IMR-90 (cell line): ENCODE data around the gene LYZ. TPM values are rescaled to one million over a fixed set of nuclear protein-coding genes. Genes with fewer than 3 reads are reported as not detected.

Source experiments
- ATAC-seq: fragments of 200-7000 bp; cut with Tn5 transposase; 2 replicates; pipeline ENCODE4 v1.9.1; 2020; ENCODE audit warnings: low read depth, mild to moderate bottlenecking, moderate library complexity
- Bru-seq: library from RNA; stranded (reverse); fragments of 400-500 nt; gene quantifications from one replicate; lab custom pipeline; 2021; lab: Mats Ljungman, UMichigan
- BruChase-seq, 2 experiments: library from RNA; stranded (reverse); fragments of 400-500 nt; gene quantifications; one replicate each; lab custom pipeline; 2021; lab: Mats Ljungman, UMichigan
- BruUV-seq: library from RNA; stranded (reverse); fragments of 400-500 nt; replicated peaks from 2 replicates; lab custom pipeline; 2021; lab: Mats Ljungman, UMichigan
- CTCF ChIA-PET: fragments of 300-600 bp; formaldehyde crosslinking; extraction: SDS; loops from one replicate; lab custom pipeline; 2021; ENCODE audit warnings: antibody characterized with exemption; lab: Yijun Ruan, JAX
- POLR2A ChIA-PET: fragments of 300-600 bp; sonication (Branson Sonifier 250); formaldehyde crosslinking; loops from one replicate; lab custom pipeline; 2022; ENCODE audit warnings: antibody characterized with exemption; ENCODE audit not compliant: unreplicated experiment; lab: Charles Lee
- DNase-seq: peaks from one replicate; pipeline ENCODE4 v3.0.0; 2013
- H2AFZ ChIP-seq: replicated peaks from 2 replicates; pipeline ENCODE3; 2013; ENCODE audit warnings: low read length, mild to moderate bottlenecking; ENCODE audit not compliant: poor library complexity
- H2AK5ac ChIP-seq: 2 replicates; pipeline ENCODE4 v1.6.1; 2013; ENCODE audit warnings: low read depth, low read length, inconsistent platforms
- H2AK9ac ChIP-seq: replicated peaks from 2 replicates; pipeline ENCODE3; 2013; ENCODE audit warnings: mild to moderate bottlenecking, low read depth, low read length, moderate library complexity; ENCODE audit not compliant: poor library complexity
- H2BK120ac ChIP-seq: 2 replicates; pipeline ENCODE4 v1.6.1; 2013; ENCODE audit warnings: low read depth, low read length, inconsistent platforms
- H2BK15ac ChIP-seq: 3 replicates; pipeline ENCODE4 v1.6.1; 2013; ENCODE audit warnings: low read depth, low read length, inconsistent platforms
- H2BK20ac ChIP-seq: 2 replicates; pipeline ENCODE4 v1.6.1; 2013; ENCODE audit warnings: low read depth, mild to moderate bottlenecking, inconsistent platforms, low read length, moderate library complexity
- H2BK5ac ChIP-seq: 2 replicates; pipeline ENCODE4 v1.6.1; 2013; ENCODE audit warnings: mild to moderate bottlenecking, low read depth, low read length, inconsistent platforms; ENCODE audit not compliant: poor library complexity, severe bottlenecking
- H3K14ac ChIP-seq: replicated peaks from 2 replicates; pipeline ENCODE4 v1.6.1; 2013; ENCODE audit warnings: low read depth, low read length, inconsistent platforms
- H3K18ac ChIP-seq: 2 replicates; pipeline ENCODE4 v1.6.1; 2013; ENCODE audit warnings: low read depth, low read length, control low read depth
- H3K23ac ChIP-seq: 2 replicates; pipeline ENCODE4 v1.6.1; 2013; ENCODE audit warnings: low read depth, low read length, inconsistent platforms
- H3K27ac ChIP-seq: 2 replicates; pipeline ENCODE4 v1.5.1; 2013; ENCODE audit warnings: mild to moderate bottlenecking, control low read depth, low read length; ENCODE audit not compliant: insufficient read depth
- H3K27me3 ChIP-seq: 2 replicates; pipeline ENCODE4 v1.6.1; 2013; ENCODE audit warnings: low read length; ENCODE audit not compliant: control insufficient read depth, insufficient read depth
- H3K36me3 ChIP-seq: 2 replicates; pipeline ENCODE4 v1.6.1; 2013; ENCODE audit warnings: low read length, mixed read lengths; ENCODE audit not compliant: control insufficient read depth, insufficient read depth
- H3K4ac ChIP-seq: 2 replicates; pipeline ENCODE4 v1.6.1; 2013; ENCODE audit warnings: low read depth, low read length, inconsistent platforms
- H3K4me1 ChIP-seq: 2 replicates; pipeline ENCODE4 v1.6.1; 2013; ENCODE audit warnings: low read length, mixed read lengths; ENCODE audit not compliant: control insufficient read depth, insufficient read depth
- H3K4me2 ChIP-seq: 2 replicates; pipeline ENCODE4 v1.6.1; 2013; ENCODE audit warnings: low read depth, mild to moderate bottlenecking, control low read depth, low read length, moderate library complexity
- H3K4me3 ChIP-seq: 2 replicates; pipeline ENCODE4 v1.5.1; 2013; ENCODE audit warnings: low read depth, mild to moderate bottlenecking, control low read depth, low read length, moderate library complexity; ENCODE audit not compliant: insufficient read depth
- H3K56ac ChIP-seq: 2 replicates; pipeline ENCODE4 v1.6.1; 2013; ENCODE audit warnings: low read length, inconsistent platforms; ENCODE audit not compliant: insufficient read depth; ENCODE audit errors: extremely low read depth
- H3K79me1 ChIP-seq, 2 experiments: 2 replicates each; pipeline ENCODE4 v1.6.1; 2013; ENCODE audit warnings: low read length in 2 of 2, inconsistent platforms in 1 of 2, low read depth in 1 of 2
- H3K9ac ChIP-seq: 2 replicates; pipeline ENCODE4 v1.6.1; 2013; ENCODE audit warnings: low read depth, low read length, control low read depth
- H3K9me1 ChIP-seq: 2 replicates; pipeline ENCODE4 v1.6.1; 2013; ENCODE audit warnings: low read length, inconsistent platforms; ENCODE audit not compliant: insufficient read depth
- H3K9me3 ChIP-seq: 2 replicates; pipeline ENCODE4 v1.6.1; 2013; ENCODE audit warnings: low read length; ENCODE audit not compliant: control insufficient read depth, insufficient read depth
- H4K20me1 ChIP-seq: 2 replicates; pipeline ENCODE4 v1.6.1; 2013; ENCODE audit warnings: low read length, inconsistent platforms; ENCODE audit not compliant: insufficient read depth
- H4K5ac ChIP-seq: 2 replicates; pipeline ENCODE4 v1.6.1; 2013; ENCODE audit warnings: mild to moderate bottlenecking, low read depth, low read length, control low read depth
- H4K8ac ChIP-seq, 2 experiments: 2 replicates each; pipeline ENCODE4 v1.6.1; 2013; ENCODE audit warnings: low read depth in 2 of 2, low read length in 2 of 2, control low read depth in 1 of 2, inconsistent platforms in 1 of 2
- H4K91ac ChIP-seq: 2 replicates; pipeline ENCODE4 v1.6.1; 2013; ENCODE audit warnings: low read depth, low read length, inconsistent platforms; ENCODE audit not compliant: insufficient read depth
- BHLHE40 ChIP-seq: fragments of 150-350 bp; IDR thresholded peaks from 2 replicates; pipeline ENCODE4 v1.6.1; 2016; ENCODE audit warnings: mild to moderate bottlenecking, low read depth, low read length
- CEBPB ChIP-seq: IDR thresholded peaks from 2 replicates; pipeline ENCODE4 v1.6.1; 2012; ENCODE audit warnings: low read depth, low read length, improper control_type of control experiment
- CHD1 ChIP-seq: IDR thresholded peaks from 2 replicates; pipeline ENCODE4 v1.6.1; 2012; ENCODE audit warnings: low read depth, low read length, improper control_type of control experiment
- ELK1 ChIP-seq: fragments of 150-350 bp; IDR thresholded peaks from 2 replicates; pipeline ENCODE4 v1.6.1; 2016; ENCODE audit warnings: low read depth, mild to moderate bottlenecking, low read length, moderate library complexity, borderline replicate concordance
- FOS ChIP-seq: fragments of 150-350 bp; IDR thresholded peaks from 2 replicates; pipeline ENCODE4 v1.6.1; 2016; ENCODE audit warnings: low read depth, low read length
- MAFK ChIP-seq: IDR thresholded peaks from 2 replicates; pipeline ENCODE4 v1.6.1; 2012; ENCODE audit warnings: low read depth, low read length, improper control_type of control experiment
- MAZ ChIP-seq: IDR thresholded peaks from 2 replicates; pipeline ENCODE4 v1.6.1; 2012; ENCODE audit warnings: low read depth, mild to moderate bottlenecking, low read length, improper control_type of control experiment, moderate library complexity, borderline replicate concordance
- MXI1 ChIP-seq: IDR thresholded peaks from 2 replicates; pipeline ENCODE4 v1.6.1; 2012; ENCODE audit warnings: low read depth, mild to moderate bottlenecking, low read length, moderate library complexity, borderline replicate concordance
- NFE2L2 ChIP-seq: fragments of 150-350 bp; IDR thresholded peaks from 2 replicates; pipeline ENCODE4 v1.6.1; 2016; ENCODE audit warnings: low read depth, mild to moderate bottlenecking, low read length
- POLR2A ChIP-seq: IDR thresholded peaks from 2 replicates; pipeline ENCODE4 v1.6.1; 2012; ENCODE audit warnings: mild to moderate bottlenecking, low read depth, low read length
- RAD21 ChIP-seq: IDR thresholded peaks from 2 replicates; pipeline ENCODE4 v1.6.1; 2012; ENCODE audit warnings: low read length, improper control_type of control experiment
- RCOR1 ChIP-seq: IDR thresholded peaks from 2 replicates; pipeline ENCODE4 v1.6.1; 2012; ENCODE audit warnings: mild to moderate bottlenecking, low read length, improper control_type of control experiment; ENCODE audit not compliant: insufficient replicate concordance
- RFX5 ChIP-seq: IDR thresholded peaks from 2 replicates; pipeline ENCODE4 v1.8.0; 2012; ENCODE audit warnings: low read depth, mild to moderate bottlenecking, low read length, moderate library complexity
- SMC3 ChIP-seq: fragments of 150-350 bp; IDR thresholded peaks from 2 replicates; pipeline ENCODE4 v1.6.1; 2016; ENCODE audit warnings: low read depth, mild to moderate bottlenecking, antibody characterized with exemption, low read length, moderate library complexity
- USF2 ChIP-seq: fragments of 150-350 bp; IDR thresholded peaks from 2 replicates; pipeline ENCODE4 v1.6.1; 2017; ENCODE audit warnings: mild to moderate bottlenecking, antibody characterized with exemption, low read length, low read depth
- WGBS, 2 experiments: methylation state at CpG; one replicate each; pipeline versions ENCODE4 v1.1.5 to v1.1.7; 2013; ENCODE audit warnings: missing lambda C conversion rate in 2 of 2; ENCODE audit not compliant: insufficient read length in 1 of 2; ENCODE audit errors: extremely low coverage in 2 of 2; 5-methylcytosine and 5-hydroxymethylcytosine counted together
- dilution Hi-C: fragments of 300-500 bp; cut with HindIII; formaldehyde crosslinking; loops from one replicate; pipeline ENCODE4 v1.14.3; 2018; ENCODE audit warnings: low sequenced_read_pairs; ENCODE audit not compliant: unreplicated experiment
- in situ Hi-C: fragments of 300-500 bp; cut with MboI; formaldehyde crosslinking; loops from 3 replicates; pipeline ENCODE4 v1.14.3; 2019; ENCODE audit warnings: low sequenced_read_pairs, inconsistent platforms, mixed read lengths
- intact Hi-C: fragments of 100-400 bp; cut with micrococcal nuclease; formaldehyde crosslinking; loops from 2 replicates; pipeline ENCODE4 v1.10.0; 2022
- long read RNA-seq: library from polyadenylated mRNA; unstranded; transcript quantifications from one replicate; pipeline ENCODE4 v2.0.0, GENCODE V29; 2021; ENCODE audit not compliant: unreplicated experiment
- polyA plus RNA-seq, 3 experiments: library from polyadenylated mRNA; depleted of rRNA; stranded (reverse); fragments of >200 nt; gene quantifications; 2 replicates each; pipeline ENCODE4 v1.2.3, GENCODE V29; 2012; ENCODE audit warnings: low replicate concordance in 1 of 3
- total RNA-seq: library from RNA; depleted of rRNA; stranded (reverse); fragments of >200 nt; gene quantifications from 2 replicates; pipeline ENCODE4 v1.2.3, GENCODE V29; 2012; rRNA removed

The LYZ gene
- not detected in 2 replicates for total RNA-seq
- polyA plus RNA-seq (2012; rRNA removed) = not detected in 2 replicates
- not detected in 2 replicates for polyA plus RNA-seq (2012; cell fraction: cytosol; rRNA removed)
- polyA plus RNA-seq (2012; cell fraction: nucleus; rRNA removed; ENCODE audit: low replicate concordance) = not detected in 2 replicates
- Bru-seq, nascent RNA = not detected
- percentile 10 among the genes with signal in this experiment for BruChase-seq, experiment 1, labeled RNA remaining after a 6-hour chase
- BruChase-seq, experiment 2, labeled RNA remaining after a 2-hour chase = percentile 7 among the genes with signal in this experiment
- long read RNA-seq = 0 reads

DNA sequence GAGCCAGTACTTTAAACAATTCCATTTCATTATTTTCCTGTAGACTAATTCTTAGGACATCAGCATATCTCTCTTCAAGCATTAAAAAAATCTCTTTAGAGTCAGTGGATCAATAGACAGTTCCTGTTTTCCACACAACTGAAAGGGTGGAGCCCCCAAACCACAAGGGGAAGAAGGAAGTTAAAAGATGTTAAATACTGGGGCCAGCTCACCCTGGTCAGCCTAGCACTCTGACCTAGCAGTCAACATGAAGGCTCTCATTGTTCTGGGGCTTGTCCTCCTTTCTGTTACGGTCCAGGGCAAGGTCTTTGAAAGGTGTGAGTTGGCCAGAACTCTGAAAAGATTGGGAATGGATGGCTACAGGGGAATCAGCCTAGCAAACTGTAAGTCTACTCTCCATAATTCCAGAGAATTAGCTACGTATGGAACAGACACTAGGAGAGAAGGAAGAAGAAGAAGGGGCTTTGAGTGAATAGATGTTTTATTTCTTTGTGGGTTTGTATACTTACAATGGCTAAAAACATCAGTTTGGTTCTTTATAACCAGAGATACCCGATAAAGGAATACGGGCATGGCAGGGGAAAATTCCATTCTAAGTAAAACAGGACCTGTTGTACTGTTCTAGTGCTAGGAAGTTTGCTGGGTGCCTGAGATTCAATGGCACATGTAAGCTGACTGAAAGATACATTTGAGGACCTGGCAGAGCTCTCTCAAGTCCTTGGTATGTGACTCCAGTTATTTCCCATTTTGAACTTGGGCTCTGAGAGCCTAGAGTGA is at the start of gene LYZ:
TSS of gene LYZ (plus strand) at position 220 of the 777 bp plus-strand sequence. CDS start at position 248, 28 bp downstream.
- Histone ChIP-seq H4K8ac (no peak within 1 kb of the TSS), H3K23ac (no peak within 1 kb of the TSS), H3K9me3 (no peaks in the 10 kb centered on the region), H3K4me3 (no peak within 1 kb of the TSS), H3K27me3 (peaks cover 14% of the 10 kb centered on the region), H2AK5ac (no peak within 1 kb of the TSS), H2BK120ac (no peak within 1 kb of the TSS), H3K56ac (no peak within 1 kb of the TSS), H3K14ac (no peak within 1 kb of the TSS), H4K91ac (no peak within 1 kb of the TSS), H3K27ac (no peak within 1 kb of the TSS), H3K79me1 (no peaks in the 10 kb centered on the region), H3K9ac (no peak within 1 kb of the TSS), H2BK20ac (no peak within 1 kb of the TSS), H3K9me1 (no peaks in the 10 kb centered on the region), H3K18ac (no peak within 1 kb of the TSS), H2BK15ac (no peak within 1 kb of the TSS), H2AFZ (no peak within 1 kb of the TSS), H2BK5ac (no peak within 1 kb of the TSS), H3K4me2 (no peak within 1 kb of the TSS), H4K20me1 (no peaks in the 10 kb centered on the region), H3K36me3 (no peaks in the 10 kb centered on the region), H3K4me1 (no peaks in the 10 kb centered on the region), H4K5ac (no peak within 1 kb of the TSS), H3K4ac (no peak within 1 kb of the TSS), H2AK9ac (no peak within 1 kb of the TSS)
- ATAC-seq (no peak), DNase-seq (no peak)
- no TSS peak for BruUV-seq
- POLR2A ChIA-PET = no interaction called here
- in situ Hi-C loops (loop anchor here (25.0 kb wide), 1 partner anchor 389 kb away; the partner anchor contains the start of gene RAB3IP), intact Hi-C loops (no loop called here), dilution Hi-C loops (no loop called here)
- CTCF ChIA-PET = interaction anchor here (0.6 kb wide), 1 partner anchor 57 kb away, joined by 4 read pairs; no protein-coding TSS in a partner anchor
- no CpG with 5 or more reads among the region's 4 CpGs for WGBS, 2 experiments
- TF ChIP-seq POLR2A (no peak), SMC3 (no peak), CHD1 (no peak), ELK1 (no peak), BHLHE40 (no peak), FOS (no peak), NFE2L2 (no peak), USF2 (no peak), MAFK (no peak), MXI1 (no peak), RCOR1 (no peak), CEBPB (no peak), RAD21 (no peak), MAZ (no peak), RFX5 (no peak)
